H1 (cell line): ENCODE results near the gene PLCL1. TPM values are rescaled to one million over a fixed set of nuclear protein-coding genes. Genes with fewer than 3 reads are reported as not detected.

Source experiments
- polyA plus RNA-seq, 7 experiments: library from polyadenylated mRNA; depleted of rRNA in 3 of 7; stranded (reverse) in 5 of 7; unstranded in 2 of 7; fragments of >200 nt in 5 of 7; fragments of 200-250 nt in 2 of 7; gene quantifications; 1 replicate in 5 of 7; 2 replicates in 1 of 7; 4 replicates in 1 of 7; pipeline versions ENCODE4 v1.2.1 to v1.2.3, GENCODE V29; 2011 to 2013; ENCODE audit warnings: missing spikeins in 2 of 7, mixed read lengths in 2 of 7
- total RNA-seq: library from RNA; stranded (reverse); fragmentation: NEBNext Ultra II Directional; extraction: Animal tissue kit (Norgen Biotek cat#: 25700); gene quantifications from 2 replicates; pipeline ENCODE4 v1.2.1, GENCODE V29; 2021
- TF ChIP-seq, protein P1 (sequence below): fragments of 300-600 bp; sonication (generic); IDR thresholded peaks from 2 replicates; pipeline ENCODE4 v1.7.1; 2012; ENCODE audit warnings: low read length, moderate library complexity, mild to moderate bottlenecking, inconsistent platforms; ENCODE audit not compliant: insufficient replicate concordance

Gene PLCL1
- total and polyA plus RNA-seq, 2 of the 8 experiments (the other 6 are each of a cell fraction or from before 2014, with no cell fraction given) = not detected

- TF ChIP-seq, protein P1, sequence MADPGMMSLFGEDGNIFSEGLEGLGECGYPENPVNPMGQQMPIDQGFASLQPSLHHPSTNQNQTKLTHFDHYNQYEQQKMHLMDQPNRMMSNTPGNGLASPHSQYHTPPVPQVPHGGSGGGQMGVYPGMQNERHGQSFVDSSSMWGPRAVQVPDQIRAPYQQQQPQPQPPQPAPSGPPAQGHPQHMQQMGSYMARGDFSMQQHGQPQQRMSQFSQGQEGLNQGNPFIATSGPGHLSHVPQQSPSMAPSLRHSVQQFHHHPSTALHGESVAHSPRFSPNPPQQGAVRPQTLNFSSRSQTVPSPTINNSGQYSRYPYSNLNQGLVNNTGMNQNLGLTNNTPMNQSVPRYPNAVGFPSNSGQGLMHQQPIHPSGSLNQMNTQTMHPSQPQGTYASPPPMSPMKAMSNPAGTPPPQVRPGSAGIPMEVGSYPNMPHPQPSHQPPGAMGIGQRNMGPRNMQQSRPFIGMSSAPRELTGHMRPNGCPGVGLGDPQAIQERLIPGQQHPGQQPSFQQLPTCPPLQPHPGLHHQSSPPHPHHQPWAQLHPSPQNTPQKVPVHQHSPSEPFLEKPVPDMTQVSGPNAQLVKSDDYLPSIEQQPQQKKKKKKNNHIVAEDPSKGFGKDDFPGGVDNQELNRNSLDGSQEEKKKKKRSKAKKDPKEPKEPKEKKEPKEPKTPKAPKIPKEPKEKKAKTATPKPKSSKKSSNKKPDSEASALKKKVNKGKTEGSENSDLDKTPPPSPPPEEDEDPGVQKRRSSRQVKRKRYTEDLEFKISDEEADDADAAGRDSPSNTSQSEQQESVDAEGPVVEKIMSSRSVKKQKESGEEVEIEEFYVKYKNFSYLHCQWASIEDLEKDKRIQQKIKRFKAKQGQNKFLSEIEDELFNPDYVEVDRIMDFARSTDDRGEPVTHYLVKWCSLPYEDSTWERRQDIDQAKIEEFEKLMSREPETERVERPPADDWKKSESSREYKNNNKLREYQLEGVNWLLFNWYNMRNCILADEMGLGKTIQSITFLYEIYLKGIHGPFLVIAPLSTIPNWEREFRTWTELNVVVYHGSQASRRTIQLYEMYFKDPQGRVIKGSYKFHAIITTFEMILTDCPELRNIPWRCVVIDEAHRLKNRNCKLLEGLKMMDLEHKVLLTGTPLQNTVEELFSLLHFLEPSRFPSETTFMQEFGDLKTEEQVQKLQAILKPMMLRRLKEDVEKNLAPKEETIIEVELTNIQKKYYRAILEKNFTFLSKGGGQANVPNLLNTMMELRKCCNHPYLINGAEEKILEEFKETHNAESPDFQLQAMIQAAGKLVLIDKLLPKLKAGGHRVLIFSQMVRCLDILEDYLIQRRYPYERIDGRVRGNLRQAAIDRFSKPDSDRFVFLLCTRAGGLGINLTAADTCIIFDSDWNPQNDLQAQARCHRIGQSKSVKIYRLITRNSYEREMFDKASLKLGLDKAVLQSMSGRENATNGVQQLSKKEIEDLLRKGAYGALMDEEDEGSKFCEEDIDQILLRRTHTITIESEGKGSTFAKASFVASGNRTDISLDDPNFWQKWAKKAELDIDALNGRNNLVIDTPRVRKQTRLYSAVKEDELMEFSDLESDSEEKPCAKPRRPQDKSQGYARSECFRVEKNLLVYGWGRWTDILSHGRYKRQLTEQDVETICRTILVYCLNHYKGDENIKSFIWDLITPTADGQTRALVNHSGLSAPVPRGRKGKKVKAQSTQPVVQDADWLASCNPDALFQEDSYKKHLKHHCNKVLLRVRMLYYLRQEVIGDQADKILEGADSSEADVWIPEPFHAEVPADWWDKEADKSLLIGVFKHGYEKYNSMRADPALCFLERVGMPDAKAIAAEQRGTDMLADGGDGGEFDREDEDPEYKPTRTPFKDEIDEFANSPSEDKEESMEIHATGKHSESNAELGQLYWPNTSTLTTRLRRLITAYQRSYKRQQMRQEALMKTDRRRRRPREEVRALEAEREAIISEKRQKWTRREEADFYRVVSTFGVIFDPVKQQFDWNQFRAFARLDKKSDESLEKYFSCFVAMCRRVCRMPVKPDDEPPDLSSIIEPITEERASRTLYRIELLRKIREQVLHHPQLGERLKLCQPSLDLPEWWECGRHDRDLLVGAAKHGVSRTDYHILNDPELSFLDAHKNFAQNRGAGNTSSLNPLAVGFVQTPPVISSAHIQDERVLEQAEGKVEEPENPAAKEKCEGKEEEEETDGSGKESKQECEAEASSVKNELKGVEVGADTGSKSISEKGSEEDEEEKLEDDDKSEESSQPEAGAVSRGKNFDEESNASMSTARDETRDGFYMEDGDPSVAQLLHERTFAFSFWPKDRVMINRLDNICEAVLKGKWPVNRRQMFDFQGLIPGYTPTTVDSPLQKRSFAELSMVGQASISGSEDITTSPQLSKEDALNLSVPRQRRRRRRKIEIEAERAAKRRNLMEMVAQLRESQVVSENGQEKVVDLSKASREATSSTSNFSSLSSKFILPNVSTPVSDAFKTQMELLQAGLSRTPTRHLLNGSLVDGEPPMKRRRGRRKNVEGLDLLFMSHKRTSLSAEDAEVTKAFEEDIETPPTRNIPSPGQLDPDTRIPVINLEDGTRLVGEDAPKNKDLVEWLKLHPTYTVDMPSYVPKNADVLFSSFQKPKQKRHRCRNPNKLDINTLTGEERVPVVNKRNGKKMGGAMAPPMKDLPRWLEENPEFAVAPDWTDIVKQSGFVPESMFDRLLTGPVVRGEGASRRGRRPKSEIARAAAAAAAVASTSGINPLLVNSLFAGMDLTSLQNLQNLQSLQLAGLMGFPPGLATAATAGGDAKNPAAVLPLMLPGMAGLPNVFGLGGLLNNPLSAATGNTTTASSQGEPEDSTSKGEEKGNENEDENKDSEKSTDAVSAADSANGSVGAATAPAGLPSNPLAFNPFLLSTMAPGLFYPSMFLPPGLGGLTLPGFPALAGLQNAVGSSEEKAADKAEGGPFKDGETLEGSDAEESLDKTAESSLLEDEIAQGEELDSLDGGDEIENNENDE = no peak
Measured at GRCh38 chr2:198096002-198096401, 291.6 kb downstream of the PLCL1 start (continued).
